ENCODE results near the gene LEP. TPM values are rescaled to one million over a fixed set of nuclear protein-coding genes. Genes with fewer than 3 reads are reported as not detected.
"Not testable (repeated sequence)": the region's sequence is repeated elsewhere in the genome, so short reads cannot be mapped to it uniquely, and the experiment has no call there.

Gene LEP
- total RNA-seq, 1 experiment from 2014 or later = not detected

- no peaks in the 10 kb centered on the region for H3K27me3 ChIP-seq (ENCODE audit: control insufficient read depth, insufficient read depth, low read length)
- no peaks in the 10 kb centered on the region for H3K36me3 ChIP-seq (ENCODE audit: control insufficient read depth, insufficient read depth, low read length)
- DNase-seq (ENCODE audit: low read depth, low spot score) (peak; percentile 43), ATAC-seq (no peak)
- H3K27ac ChIP-seq (ENCODE audit: low read length) = no peak overlapping the region
- no TSS peak for BruUV-seq (replicated peaks)
- ChIA-PET CTCF (no interaction called here), POLR2A (no interaction called here)
- no peaks in the 10 kb centered on the region for H3K9me3 ChIP-seq (ENCODE audit: control insufficient read depth, insufficient read depth, low read depth, low read length)
- TF ChIP-seq TCF7L2 (IDR thresholded peaks at IDR 0.05; ENCODE audit: low read depth, low read length) (no peak), POLR2AphosphoS5 (IDR thresholded peaks at IDR 0.05; ENCODE audit: low read depth, low read length) (no peak), SIN3A (IDR thresholded peaks at IDR 0.05; ENCODE audit: borderline replicate concordance, insufficient read depth, low read depth, low read length) (no peak)
- TF ChIP-seq, protein P1, sequence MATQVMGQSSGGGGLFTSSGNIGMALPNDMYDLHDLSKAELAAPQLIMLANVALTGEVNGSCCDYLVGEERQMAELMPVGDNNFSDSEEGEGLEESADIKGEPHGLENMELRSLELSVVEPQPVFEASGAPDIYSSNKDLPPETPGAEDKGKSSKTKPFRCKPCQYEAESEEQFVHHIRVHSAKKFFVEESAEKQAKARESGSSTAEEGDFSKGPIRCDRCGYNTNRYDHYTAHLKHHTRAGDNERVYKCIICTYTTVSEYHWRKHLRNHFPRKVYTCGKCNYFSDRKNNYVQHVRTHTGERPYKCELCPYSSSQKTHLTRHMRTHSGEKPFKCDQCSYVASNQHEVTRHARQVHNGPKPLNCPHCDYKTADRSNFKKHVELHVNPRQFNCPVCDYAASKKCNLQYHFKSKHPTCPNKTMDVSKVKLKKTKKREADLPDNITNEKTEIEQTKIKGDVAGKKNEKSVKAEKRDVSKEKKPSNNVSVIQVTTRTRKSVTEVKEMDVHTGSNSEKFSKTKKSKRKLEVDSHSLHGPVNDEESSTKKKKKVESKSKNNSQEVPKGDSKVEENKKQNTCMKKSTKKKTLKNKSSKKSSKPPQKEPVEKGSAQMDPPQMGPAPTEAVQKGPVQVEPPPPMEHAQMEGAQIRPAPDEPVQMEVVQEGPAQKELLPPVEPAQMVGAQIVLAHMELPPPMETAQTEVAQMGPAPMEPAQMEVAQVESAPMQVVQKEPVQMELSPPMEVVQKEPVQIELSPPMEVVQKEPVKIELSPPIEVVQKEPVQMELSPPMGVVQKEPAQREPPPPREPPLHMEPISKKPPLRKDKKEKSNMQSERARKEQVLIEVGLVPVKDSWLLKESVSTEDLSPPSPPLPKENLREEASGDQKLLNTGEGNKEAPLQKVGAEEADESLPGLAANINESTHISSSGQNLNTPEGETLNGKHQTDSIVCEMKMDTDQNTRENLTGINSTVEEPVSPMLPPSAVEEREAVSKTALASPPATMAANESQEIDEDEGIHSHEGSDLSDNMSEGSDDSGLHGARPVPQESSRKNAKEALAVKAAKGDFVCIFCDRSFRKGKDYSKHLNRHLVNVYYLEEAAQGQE (IDR thresholded peaks at IDR 0.05; ENCODE audit: insufficient read depth in 1 of 2, low read depth in 2 of 2, low read length in 1 of 2) = no peak
- TF ChIP-seq, protein P2, sequence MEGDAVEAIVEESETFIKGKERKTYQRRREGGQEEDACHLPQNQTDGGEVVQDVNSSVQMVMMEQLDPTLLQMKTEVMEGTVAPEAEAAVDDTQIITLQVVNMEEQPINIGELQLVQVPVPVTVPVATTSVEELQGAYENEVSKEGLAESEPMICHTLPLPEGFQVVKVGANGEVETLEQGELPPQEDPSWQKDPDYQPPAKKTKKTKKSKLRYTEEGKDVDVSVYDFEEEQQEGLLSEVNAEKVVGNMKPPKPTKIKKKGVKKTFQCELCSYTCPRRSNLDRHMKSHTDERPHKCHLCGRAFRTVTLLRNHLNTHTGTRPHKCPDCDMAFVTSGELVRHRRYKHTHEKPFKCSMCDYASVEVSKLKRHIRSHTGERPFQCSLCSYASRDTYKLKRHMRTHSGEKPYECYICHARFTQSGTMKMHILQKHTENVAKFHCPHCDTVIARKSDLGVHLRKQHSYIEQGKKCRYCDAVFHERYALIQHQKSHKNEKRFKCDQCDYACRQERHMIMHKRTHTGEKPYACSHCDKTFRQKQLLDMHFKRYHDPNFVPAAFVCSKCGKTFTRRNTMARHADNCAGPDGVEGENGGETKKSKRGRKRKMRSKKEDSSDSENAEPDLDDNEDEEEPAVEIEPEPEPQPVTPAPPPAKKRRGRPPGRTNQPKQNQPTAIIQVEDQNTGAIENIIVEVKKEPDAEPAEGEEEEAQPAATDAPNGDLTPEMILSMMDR (IDR thresholded peaks at IDR 0.05) = no peak
- in situ Hi-C loops (cut with HindIII; ENCODE audit: low pct_unique_long_range_greater_than_20kb, low sequenced_read_pairs) = no loop called here
- no peaks in the 10 kb centered on the region for H3K4me1 ChIP-seq (ENCODE audit: control insufficient read depth, insufficient read depth, low read length)
- intact Hi-C loops (cut with micrococcal nuclease; ENCODE audit: unreplicated experiment) = no loop called here
- no peak overlapping the region for H3K4me3 ChIP-seq (ENCODE audit: low read depth in 2 of 2, low read length in 2 of 2)
Measured at GRCh38 chr7:128236924-128237586, 4.0 kb upstream of the LEP start.

- DNase-seq (ENCODE audit: low read depth, low spot score); BruUV-seq (replicated peaks); in situ Hi-C loops (cut with HindIII; ENCODE audit: low pct_unique_long_range_greater_than_20kb, low sequenced_read_pairs); POLR2A ChIA-PET; H3K27ac ChIP-seq (ENCODE audit: low read length); H3K4me3 ChIP-seq (ENCODE audit: low read depth in 2 of 2, low read length in 2 of 2); H3K4me1 ChIP-seq (ENCODE audit: control insufficient read depth, insufficient read depth, low read length); H3K36me3 ChIP-seq (ENCODE audit: control insufficient read depth, insufficient read depth, low read length); H3K9me3 ChIP-seq (ENCODE audit: control insufficient read depth, insufficient read depth, low read depth, low read length); H3K27me3 ChIP-seq (ENCODE audit: control insufficient read depth, insufficient read depth, low read length); intact Hi-C loops (cut with micrococcal nuclease; ENCODE audit: unreplicated experiment); CTCF ChIA-PET; ATAC-seq: not testable (repeated sequence)
Measured at GRCh38 chr7:128239146-128239545, 1.9 kb upstream of the LEP start.

DNA sequence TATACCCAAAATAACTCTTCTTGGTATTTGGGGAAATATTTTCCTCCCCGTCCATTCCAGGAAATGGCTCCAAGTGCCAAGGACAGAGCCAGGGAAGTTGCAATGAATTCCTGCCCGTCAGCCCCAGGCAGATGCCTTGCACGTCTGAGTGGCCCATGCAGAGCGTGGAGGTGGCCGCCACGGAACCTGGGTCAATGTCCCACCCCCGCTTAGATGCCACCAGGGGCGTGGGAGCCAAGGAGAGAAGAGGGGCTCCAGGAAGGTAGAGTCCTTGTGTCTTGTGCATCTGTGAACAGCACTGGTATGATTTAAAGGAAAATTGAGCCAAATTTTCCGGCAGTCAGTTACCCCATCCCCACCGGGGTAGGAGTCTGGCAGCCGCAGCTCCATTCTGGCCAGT lies 1.6 kb downstream of the LEP start:
- CTCF ChIA-PET = no interaction called here
- POLR2A ChIA-PET = interaction anchor here (0.7 kb wide), 1 partner anchor 69 kb away, joined by 3 read pairs; no protein-coding TSS in a partner anchor
- no TSS peak for BruUV-seq (replicated peaks)
- no peak overlapping the region for H3K4me3 ChIP-seq (ENCODE audit: low read depth in 2 of 2, low read length in 2 of 2)
- H3K27ac ChIP-seq (ENCODE audit: low read length) = no peak overlapping the region
- H3K9me3 ChIP-seq (ENCODE audit: control insufficient read depth, insufficient read depth, low read depth, low read length) = no peaks in the 10 kb centered on the region
- ATAC-seq = no peak
- DNase-seq (ENCODE audit: low read depth, low spot score) = no peak
- H3K4me1 ChIP-seq (ENCODE audit: control insufficient read depth, insufficient read depth, low read length) = no peaks in the 10 kb centered on the region
- intact Hi-C loops (cut with micrococcal nuclease; ENCODE audit: unreplicated experiment) = no loop called here
- in situ Hi-C loops (cut with HindIII; ENCODE audit: low pct_unique_long_range_greater_than_20kb, low sequenced_read_pairs) = no loop called here
- no peaks in the 10 kb centered on the region for H3K36me3 ChIP-seq (ENCODE audit: control insufficient read depth, insufficient read depth, low read length)
- TF ChIP-seq POLR2AphosphoS5 (IDR thresholded peaks at IDR 0.05; ENCODE audit: low read depth, low read length) (no peak), TCF7L2 (IDR thresholded peaks at IDR 0.05; ENCODE audit: low read depth, low read length) (no peak), SIN3A (IDR thresholded peaks at IDR 0.05; ENCODE audit: borderline replicate concordance, insufficient read depth, low read depth, low read length) (no peak)
- TF ChIP-seq, protein P2 (IDR thresholded peaks at IDR 0.05) = no peak
- TF ChIP-seq, protein P1 (IDR thresholded peaks at IDR 0.05; ENCODE audit: insufficient read depth in 1 of 2, low read depth in 2 of 2, low read length in 1 of 2) = no peak
- H3K27me3 ChIP-seq (ENCODE audit: control insufficient read depth, insufficient read depth, low read length) = peaks cover 2% of the 10 kb centered on the region; the same call in 1 of the 2 replicates

All from Panc1 (cell line).